Measurements from ENCODE around the gene RAP1GDS1. TPM values are rescaled to one million over a fixed set of nuclear protein-coding genes. Genes with fewer than 3 reads are reported as not detected.
A peak's percentile ranks its signal among the peaks of the same experiment; 100 is the strongest.

Gene RAP1GDS1
- total RNA-seq, 1 experiment from 2014 or later = 27.9 TPM

DNA sequence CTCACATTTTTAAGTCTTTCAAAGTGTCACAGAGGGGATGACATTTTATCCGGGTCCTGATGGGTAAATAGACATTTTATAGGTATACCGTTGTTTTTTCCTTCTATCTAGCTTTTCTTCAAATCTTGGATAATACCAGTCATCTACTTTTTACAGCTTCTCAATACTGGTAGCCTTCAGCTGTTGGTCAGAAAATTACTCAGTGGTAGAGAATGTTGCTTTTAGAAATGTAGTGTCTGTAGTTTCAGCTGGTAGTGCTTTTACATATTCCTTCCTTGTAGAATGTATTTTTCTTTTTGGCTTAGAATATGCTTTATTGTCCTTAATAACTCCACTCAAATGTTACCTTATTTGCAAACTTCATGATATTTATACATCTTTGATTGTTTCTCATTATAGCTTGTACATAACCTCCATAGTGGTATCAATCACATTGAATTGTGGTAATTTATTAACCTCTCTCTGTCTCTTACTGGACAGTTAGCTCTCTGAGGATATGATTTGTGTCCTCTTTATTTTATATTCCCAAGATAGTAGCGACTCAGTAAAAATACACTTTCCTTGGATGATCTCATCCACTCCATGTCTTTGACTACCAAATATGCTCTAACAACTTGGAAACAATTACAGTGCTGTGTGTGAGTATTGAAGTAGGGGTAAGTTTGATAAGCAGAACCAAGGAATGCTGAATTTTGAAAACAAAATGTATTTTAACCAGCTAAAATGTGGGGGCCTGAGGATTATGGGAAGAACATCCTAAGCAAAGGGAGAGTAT lies 53.8 kb downstream of the RAP1GDS1 start:
- no peak overlapping the region for H3K27ac Mint-ChIP-seq (ENCODE audit: unreplicated experiment)
- peaks cover 3% of the 10 kb centered on the region for H3K9me3 Mint-ChIP-seq (ENCODE audit: low read depth, unreplicated experiment)
- DNase-seq = no peak
- TF ChIP-seq, protein P1, sequence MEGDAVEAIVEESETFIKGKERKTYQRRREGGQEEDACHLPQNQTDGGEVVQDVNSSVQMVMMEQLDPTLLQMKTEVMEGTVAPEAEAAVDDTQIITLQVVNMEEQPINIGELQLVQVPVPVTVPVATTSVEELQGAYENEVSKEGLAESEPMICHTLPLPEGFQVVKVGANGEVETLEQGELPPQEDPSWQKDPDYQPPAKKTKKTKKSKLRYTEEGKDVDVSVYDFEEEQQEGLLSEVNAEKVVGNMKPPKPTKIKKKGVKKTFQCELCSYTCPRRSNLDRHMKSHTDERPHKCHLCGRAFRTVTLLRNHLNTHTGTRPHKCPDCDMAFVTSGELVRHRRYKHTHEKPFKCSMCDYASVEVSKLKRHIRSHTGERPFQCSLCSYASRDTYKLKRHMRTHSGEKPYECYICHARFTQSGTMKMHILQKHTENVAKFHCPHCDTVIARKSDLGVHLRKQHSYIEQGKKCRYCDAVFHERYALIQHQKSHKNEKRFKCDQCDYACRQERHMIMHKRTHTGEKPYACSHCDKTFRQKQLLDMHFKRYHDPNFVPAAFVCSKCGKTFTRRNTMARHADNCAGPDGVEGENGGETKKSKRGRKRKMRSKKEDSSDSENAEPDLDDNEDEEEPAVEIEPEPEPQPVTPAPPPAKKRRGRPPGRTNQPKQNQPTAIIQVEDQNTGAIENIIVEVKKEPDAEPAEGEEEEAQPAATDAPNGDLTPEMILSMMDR (IDR thresholded peaks at IDR 0.05; ENCODE audit: unreplicated experiment) = no peak
- no peaks in the 10 kb centered on the region for H3K4me1 Mint-ChIP-seq (ENCODE audit: low read depth, unreplicated experiment)
- no peaks in the 10 kb centered on the region for H3K36me3 Mint-ChIP-seq (ENCODE audit: insufficient read depth, unreplicated experiment)
- H3K27me3 Mint-ChIP-seq (ENCODE audit: unreplicated experiment) = no peaks in the 10 kb centered on the region
- BruUV-seq (replicated peaks) = no TSS peak
- no peak overlapping the region for H3K4me3 Mint-ChIP-seq (ENCODE audit: low read depth, unreplicated experiment)
- intact Hi-C loops (cut with micrococcal nuclease; ENCODE audit: unreplicated experiment) = no loop called here
- CTCF ChIA-PET = no interaction called here

DNA sequence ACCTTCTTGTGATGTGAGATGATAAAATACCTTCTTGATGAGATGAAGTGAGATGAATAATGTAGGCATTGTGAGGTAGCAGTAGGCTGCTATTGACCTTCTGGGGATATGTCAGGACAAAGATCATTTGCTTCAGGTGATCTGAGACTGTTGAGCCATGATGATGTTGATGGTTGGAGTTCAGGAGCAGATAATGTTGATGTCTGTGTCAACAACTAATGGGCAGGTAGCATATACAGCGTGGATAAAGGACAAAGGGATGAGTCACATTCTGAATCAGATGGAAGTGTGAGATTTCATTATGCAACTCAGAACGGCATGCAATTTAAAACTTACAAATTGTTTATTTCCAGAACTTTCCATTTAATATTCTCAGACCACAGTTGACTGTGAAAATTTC lies 57.3 kb downstream of the RAP1GDS1 start:
- intact Hi-C loops (cut with micrococcal nuclease; ENCODE audit: unreplicated experiment) = no loop called here
- CTCF ChIA-PET = no interaction called here
- no peaks in the 10 kb centered on the region for H3K27me3 Mint-ChIP-seq (ENCODE audit: unreplicated experiment)

DNA sequence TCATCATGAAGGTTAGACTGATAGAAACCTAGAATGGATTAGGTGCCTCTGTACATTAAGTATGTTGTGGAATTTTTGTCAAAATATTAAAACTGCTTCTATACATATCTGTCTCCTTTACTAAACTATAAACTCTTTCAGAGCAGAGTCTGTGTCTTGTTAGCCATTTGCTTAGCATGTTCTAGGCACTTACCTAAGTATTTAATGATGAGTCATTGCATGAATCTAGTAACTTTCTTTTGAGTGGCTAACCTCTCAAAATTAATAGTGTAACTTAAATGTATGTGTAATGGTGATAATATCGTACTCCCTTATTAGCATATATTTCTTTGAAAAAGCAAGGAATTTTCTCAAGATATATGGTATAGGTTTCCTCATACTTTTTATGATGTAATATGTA lies 57.8 kb downstream of the RAP1GDS1 start:
- Mint-ChIP-seq H3K36me3 (ENCODE audit: insufficient read depth, unreplicated experiment) (no peaks in the 10 kb centered on the region), H3K27me3 (ENCODE audit: unreplicated experiment) (no peaks in the 10 kb centered on the region), H3K9me3 (ENCODE audit: low read depth, unreplicated experiment) (peaks cover 3% of the 10 kb centered on the region), H3K4me1 (ENCODE audit: low read depth, unreplicated experiment) (no peaks in the 10 kb centered on the region), H3K4me3 (ENCODE audit: low read depth, unreplicated experiment) (no peak overlapping the region), H3K27ac (ENCODE audit: unreplicated experiment) (peak overlapping the region; percentile 30)
- TF ChIP-seq, protein P1 (IDR thresholded peaks at IDR 0.05; ENCODE audit: unreplicated experiment) = no peak
- CTCF ChIA-PET = no interaction called here
- DNase-seq = no peak
- BruUV-seq (replicated peaks) = no TSS peak
- intact Hi-C loops (cut with micrococcal nuclease; ENCODE audit: unreplicated experiment) = no loop called here

More for the DNA sequence above, 57.3 kb downstream of the RAP1GDS1 start:
- Mint-ChIP-seq H3K4me3 (ENCODE audit: low read depth, unreplicated experiment) (no peak overlapping the region), H3K27ac (ENCODE audit: unreplicated experiment) (peak overlapping the region; percentile 30), H3K36me3 (ENCODE audit: insufficient read depth, unreplicated experiment) (no peaks in the 10 kb centered on the region), H3K9me3 (ENCODE audit: low read depth, unreplicated experiment) (peaks cover 3% of the 10 kb centered on the region), H3K4me1 (ENCODE audit: low read depth, unreplicated experiment) (no peaks in the 10 kb centered on the region)
- TF ChIP-seq, protein P1 (IDR thresholded peaks at IDR 0.05; ENCODE audit: unreplicated experiment) = no peak
- no peak for DNase-seq
- no TSS peak for BruUV-seq (replicated peaks)

DNA sequence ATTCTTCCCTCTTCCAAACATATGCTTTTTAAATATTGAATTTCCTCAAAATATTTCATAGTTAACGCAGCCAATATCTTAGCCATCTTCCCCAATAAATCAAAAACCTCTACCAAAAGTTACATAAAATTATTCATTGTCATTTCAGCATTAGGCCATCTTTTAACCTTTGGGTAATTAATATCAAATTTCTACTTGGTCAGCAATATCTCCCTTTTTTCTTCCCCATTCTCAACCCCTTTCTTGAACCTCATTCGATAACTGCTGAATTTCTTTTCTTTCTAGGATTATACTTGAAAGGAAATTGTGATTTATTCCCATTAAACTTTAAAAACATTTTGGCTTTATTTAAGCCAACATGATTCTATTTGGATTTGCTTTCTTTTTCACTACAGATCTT lies 65.0 kb downstream of the RAP1GDS1 start:
- Mint-ChIP-seq H3K9me3 (ENCODE audit: low read depth, unreplicated experiment) (peaks cover 3% of the 10 kb centered on the region), H3K27ac (ENCODE audit: unreplicated experiment) (no peak overlapping the region), H3K4me3 (ENCODE audit: low read depth, unreplicated experiment) (no peak overlapping the region), H3K4me1 (ENCODE audit: low read depth, unreplicated experiment) (no peaks in the 10 kb centered on the region), H3K36me3 (ENCODE audit: insufficient read depth, unreplicated experiment) (peaks cover 6% of the 10 kb centered on the region), H3K27me3 (ENCODE audit: unreplicated experiment) (no peaks in the 10 kb centered on the region)
- CTCF ChIA-PET = no interaction called here
- intact Hi-C loops (cut with micrococcal nuclease; ENCODE audit: unreplicated experiment) = no loop called here
- TF ChIP-seq, protein P1 (IDR thresholded peaks at IDR 0.05; ENCODE audit: unreplicated experiment) = no peak
- BruUV-seq (replicated peaks) = no TSS peak
- no peak for DNase-seq
